ENCODE data around the gene ID4.

GRCh38 chr6:19848465-19849029 is 11.4 kb downstream of the ID4 start:
- TF ChIP-seq, protein P1, sequence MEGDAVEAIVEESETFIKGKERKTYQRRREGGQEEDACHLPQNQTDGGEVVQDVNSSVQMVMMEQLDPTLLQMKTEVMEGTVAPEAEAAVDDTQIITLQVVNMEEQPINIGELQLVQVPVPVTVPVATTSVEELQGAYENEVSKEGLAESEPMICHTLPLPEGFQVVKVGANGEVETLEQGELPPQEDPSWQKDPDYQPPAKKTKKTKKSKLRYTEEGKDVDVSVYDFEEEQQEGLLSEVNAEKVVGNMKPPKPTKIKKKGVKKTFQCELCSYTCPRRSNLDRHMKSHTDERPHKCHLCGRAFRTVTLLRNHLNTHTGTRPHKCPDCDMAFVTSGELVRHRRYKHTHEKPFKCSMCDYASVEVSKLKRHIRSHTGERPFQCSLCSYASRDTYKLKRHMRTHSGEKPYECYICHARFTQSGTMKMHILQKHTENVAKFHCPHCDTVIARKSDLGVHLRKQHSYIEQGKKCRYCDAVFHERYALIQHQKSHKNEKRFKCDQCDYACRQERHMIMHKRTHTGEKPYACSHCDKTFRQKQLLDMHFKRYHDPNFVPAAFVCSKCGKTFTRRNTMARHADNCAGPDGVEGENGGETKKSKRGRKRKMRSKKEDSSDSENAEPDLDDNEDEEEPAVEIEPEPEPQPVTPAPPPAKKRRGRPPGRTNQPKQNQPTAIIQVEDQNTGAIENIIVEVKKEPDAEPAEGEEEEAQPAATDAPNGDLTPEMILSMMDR (IDR thresholded peaks at IDR 0.05): no peak
- no peak for TF ChIP-seq POLR2A (IDR thresholded peaks at IDR 0.05)
